Esophagus squamous epithelium (tissue), 4 donors: ENCODE data around the gene SMARCA4.

Experiments
- POLR2A ChIP-seq, 4 donors: fragments of 450-650 bp; IDR thresholded peaks; one replicate each; pipeline ENCODE4 v1.6.1; 2017; ENCODE audit warnings: antibody characterized with exemption in 4 of 4, mild to moderate bottlenecking in 4 of 4, moderate library complexity in 3 of 4
- TF ChIP-seq, protein P1 (sequence below), 6 experiments: fragments of 450-650 bp in 4 of 6; fragments of 200-600 bp in 2 of 6; sonication (generic) in 2 of 6; IDR thresholded peaks; one replicate each; pipeline ENCODE4 v1.5.1; 2016 to 2019; ENCODE audit warnings: antibody characterized with exemption in 6 of 6, mild to moderate bottlenecking in 4 of 6, moderate library complexity in 4 of 6

DNA sequence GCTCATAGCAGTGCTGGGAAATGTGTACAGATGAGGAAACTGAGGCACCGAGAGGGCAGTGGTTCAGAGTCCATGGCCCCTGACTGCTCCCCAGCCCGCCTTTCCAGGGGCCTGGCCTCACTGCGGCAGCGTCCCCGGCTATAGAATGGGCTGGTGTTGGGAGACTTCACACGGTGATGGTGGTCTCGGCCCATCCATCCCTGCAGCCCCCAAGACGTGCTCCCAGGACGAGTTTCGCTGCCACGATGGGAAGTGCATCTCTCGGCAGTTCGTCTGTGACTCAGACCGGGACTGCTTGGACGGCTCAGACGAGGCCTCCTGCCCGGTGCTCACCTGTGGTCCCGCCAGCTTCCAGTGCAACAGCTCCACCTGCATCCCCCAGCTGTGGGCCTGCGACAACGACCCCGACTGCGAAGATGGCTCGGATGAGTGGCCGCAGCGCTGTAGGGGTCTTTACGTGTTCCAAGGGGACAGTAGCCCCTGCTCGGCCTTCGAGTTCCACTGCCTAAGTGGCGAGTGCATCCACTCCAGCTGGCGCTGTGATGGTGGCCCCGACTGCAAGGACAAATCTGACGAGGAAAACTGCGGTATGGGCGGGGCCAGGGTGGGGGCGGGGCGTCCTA lies 144.3 kb downstream of the SMARCA4 start:
- no peak for TF ChIP-seq POLR2A (IDR thresholded peaks at IDR 0.05)
- TF ChIP-seq, protein P1, sequence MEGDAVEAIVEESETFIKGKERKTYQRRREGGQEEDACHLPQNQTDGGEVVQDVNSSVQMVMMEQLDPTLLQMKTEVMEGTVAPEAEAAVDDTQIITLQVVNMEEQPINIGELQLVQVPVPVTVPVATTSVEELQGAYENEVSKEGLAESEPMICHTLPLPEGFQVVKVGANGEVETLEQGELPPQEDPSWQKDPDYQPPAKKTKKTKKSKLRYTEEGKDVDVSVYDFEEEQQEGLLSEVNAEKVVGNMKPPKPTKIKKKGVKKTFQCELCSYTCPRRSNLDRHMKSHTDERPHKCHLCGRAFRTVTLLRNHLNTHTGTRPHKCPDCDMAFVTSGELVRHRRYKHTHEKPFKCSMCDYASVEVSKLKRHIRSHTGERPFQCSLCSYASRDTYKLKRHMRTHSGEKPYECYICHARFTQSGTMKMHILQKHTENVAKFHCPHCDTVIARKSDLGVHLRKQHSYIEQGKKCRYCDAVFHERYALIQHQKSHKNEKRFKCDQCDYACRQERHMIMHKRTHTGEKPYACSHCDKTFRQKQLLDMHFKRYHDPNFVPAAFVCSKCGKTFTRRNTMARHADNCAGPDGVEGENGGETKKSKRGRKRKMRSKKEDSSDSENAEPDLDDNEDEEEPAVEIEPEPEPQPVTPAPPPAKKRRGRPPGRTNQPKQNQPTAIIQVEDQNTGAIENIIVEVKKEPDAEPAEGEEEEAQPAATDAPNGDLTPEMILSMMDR (IDR thresholded peaks at IDR 0.05) = no peak
